Activated gamma-delta T cell treated with Interleukin-2 at 50 U/mL for 16 hours (primary cell): ENCODE data around the gene TENM4.

Experiments
- DNase-seq: peaks from one replicate; pipeline ENCODE4 v3.0.0-alpha.2; 2020

Gene TENM4

GRCh38 chr11:78710417-78710816, 730.4 kb downstream of the TENM4 start:
- DNase-seq, result no peak

- no peak for DNase-seq
Observed at GRCh38 chr11:78708388-78708787, 732.4 kb downstream of the TENM4 start.

- DNase-seq, result no peak
Observed at GRCh38 chr11:78706551-78706950, 734.3 kb downstream of the TENM4 start.

GRCh38 chr11:78704811-78705210, 736.0 kb downstream of the TENM4 start:
- DNase-seq, result no peak

- no peak for DNase-seq
Observed at GRCh38 chr11:78699609-78700135, 741.2 kb downstream of the TENM4 start.

- DNase-seq, result no peak
Observed at GRCh38 chr11:78698612-78699011, 742.2 kb downstream of the TENM4 start.

GRCh38 chr11:78696177-78696576, 744.7 kb downstream of the TENM4 start:
- no peak for DNase-seq

- DNase-seq, result no peak
Observed at GRCh38 chr11:78694152-78694551, 746.7 kb downstream of the TENM4 start.

GRCh38 chr11:78691215-78691614, 749.6 kb downstream of the TENM4 start:
- DNase-seq, result no peak

GRCh38 chr11:78690352-78690987, 750.4 kb downstream of the TENM4 start:
- no peak for DNase-seq

- no peak for DNase-seq
Observed at GRCh38 chr11:78689585-78690153, 751.2 kb downstream of the TENM4 start.

GRCh38 chr11:78689101-78689500, 751.7 kb downstream of the TENM4 start:
- DNase-seq, result no peak

GRCh38 chr11:78688460-78688859, 752.4 kb downstream of the TENM4 start:
- DNase-seq, result no peak

- DNase-seq, result no peak
Observed at GRCh38 chr11:78685156-78685555, 755.7 kb downstream of the TENM4 start.

- DNase-seq, result no peak
Observed at GRCh38 chr11:78684377-78684776, 756.5 kb downstream of the TENM4 start.

GRCh38 chr11:78683774-78684173, 757.1 kb downstream of the TENM4 start:
- DNase-seq, result no peak

- DNase-seq, result no peak
Observed at GRCh38 chr11:78676026-78676557, 764.7 kb downstream of the TENM4 start.

GRCh38 chr11:78672850-78673620, 767.8 kb downstream of the TENM4 start:
- DNase-seq, result no peak

- no peak for DNase-seq
Observed at GRCh38 chr11:78669249-78669648, 771.6 kb downstream of the TENM4 start.

- no peak for DNase-seq
Observed at GRCh38 chr11:78667461-78667860, 773.4 kb downstream of the TENM4 start.

- DNase-seq, result no peak
Observed at GRCh38 chr11:78666675-78667160, 774.1 kb downstream of the TENM4 start.

- DNase-seq, result no peak
Observed at GRCh38 chr11:78664636-78665035, 776.2 kb downstream of the TENM4 start.

- no peak for DNase-seq
Observed at GRCh38 chr11:78662811-78663210, 778.0 kb downstream of the TENM4 start.

- no peak for DNase-seq
Observed at GRCh38 chr11:78660471-78660870, 780.4 kb downstream of the TENM4 start.
